GM12878 (cell line): Measurements from ENCODE around the gene TRANK1. TPM values are rescaled to one million over a fixed set of nuclear protein-coding genes. Genes with fewer than 3 reads are reported as not detected.
"Not testable (repeated sequence)": the region's sequence is repeated elsewhere in the genome, so short reads cannot be mapped to it uniquely, and the experiment has no call there.

ENCODE experiments used
- ATAC-seq: fragments of 200-7000 bp; cut with Tn5 transposase; 3 replicates; pipeline ENCODE4 v1.9.1; 2020; ENCODE audit warnings: mild to moderate bottlenecking, moderate library complexity
- BruUV-seq: library from RNA; stranded (reverse); fragments of 400-500 nt; replicated peaks from 2 replicates; lab custom pipeline; 2021; lab: Mats Ljungman, UMichigan
- CTCF ChIA-PET: fragments of 300-600 bp; sonication (Branson Sonifier 250); formaldehyde crosslinking; extraction: SDS; loops from one replicate; lab custom pipeline; 2021; ENCODE audit warnings: inconsistent platforms; lab: Yijun Ruan, JAX
- POLR2A ChIA-PET: fragments of 350-600 bp; formaldehyde crosslinking; extraction: SDS; loops from one replicate; lab custom pipeline; 2021; ENCODE audit warnings: inconsistent platforms; lab: Charles Lee
- RAD21 ChIA-PET: fragments of 300-600 bp; sonication (Branson Sonifier 250); formaldehyde crosslinking; loops from one replicate; lab custom pipeline; 2023; ENCODE audit warnings: antibody characterized with exemption; ENCODE audit not compliant: unreplicated experiment; lab: Charles Lee
- SMC1A ChIA-PET: fragments of 300-600 bp; sonication (Branson Sonifier 250); formaldehyde crosslinking; loops from one replicate; lab custom pipeline; 2023; ENCODE audit not compliant: unreplicated experiment, uncharacterized antibody; lab: Charles Lee
- DNase-seq: peaks from one replicate; pipeline ENCODE4 v3.0.0-alpha.2; 2011; ENCODE audit warnings: low read depth, low spot score
- FAIRE-seq: peaks from 3 replicates; lab custom pipeline; 2011; peaks lifted over from hg19 to GRCh38; lab: Jason Lieb, UNC
- H2AFZ ChIP-seq: 2 replicates; pipeline ENCODE4 v1.6.0; 2011; ENCODE audit warnings: low read depth, low read length, control low read depth; ENCODE audit not compliant: control insufficient read depth
- H3K27ac ChIP-seq: 2 replicates; pipeline ENCODE4 v1.5.1; 2011; ENCODE audit warnings: control low read depth; ENCODE audit not compliant: control insufficient read depth, insufficient read depth
- H3K27me3 ChIP-seq, 2 experiments: replicated peaks in 1 of 2; 2 replicates each; pipeline versions ENCODE4 v1.6.0 to v1.6.1; 2011; ENCODE audit warnings: low read length in 1 of 2; ENCODE audit not compliant: control insufficient read depth in 2 of 2, insufficient read depth in 2 of 2
- H3K36me3 ChIP-seq, 2 experiments: 2 replicates each; pipeline ENCODE4 v1.5.1; 2011; ENCODE audit warnings: low read length in 1 of 2; ENCODE audit not compliant: control insufficient read depth in 2 of 2, insufficient read depth in 2 of 2
- H3K4me1 ChIP-seq: 2 replicates; pipeline ENCODE4 v1.6.1; 2011; ENCODE audit warnings: mild to moderate bottlenecking, low read length, moderate library complexity, mixed read lengths; ENCODE audit not compliant: control insufficient read depth, insufficient read depth
- H3K4me2 ChIP-seq: 2 replicates; pipeline ENCODE4 v1.6.0; 2011; ENCODE audit warnings: control low read depth; ENCODE audit not compliant: control insufficient read depth, insufficient read depth
- H3K4me3 ChIP-seq: fragments of 200-600 bp; sonication (generic); 2 replicates; pipeline ENCODE4 v1.5.1; 2016
- H3K79me2 ChIP-seq: 2 replicates; pipeline ENCODE4 v1.6.0; 2011; ENCODE audit warnings: low read length; ENCODE audit not compliant: control insufficient read depth, insufficient read depth
- H3K9ac ChIP-seq: 2 replicates; pipeline ENCODE4 v1.8.0; 2011; ENCODE audit warnings: low read length, control low read depth, mixed read lengths; ENCODE audit not compliant: control insufficient read depth, insufficient read depth
- H3K9me3 ChIP-seq: replicated peaks from 3 replicates; pipeline ENCODE4 v1.5.1; 2011; ENCODE audit warnings: mild to moderate bottlenecking, low read length; ENCODE audit not compliant: control insufficient read depth, insufficient read depth
- H4K20me1 ChIP-seq: 2 replicates; pipeline ENCODE4 v1.6.0; 2011; ENCODE audit not compliant: control insufficient read depth, insufficient read depth
- POLR2AphosphoS2 ChIP-seq: IDR thresholded peaks from 2 replicates; pipeline ENCODE4 v1.6.1; 2011; ENCODE audit warnings: low read depth, mild to moderate bottlenecking, low read length, improper control_type of control experiment, moderate library complexity
- ZNF24 ChIP-seq: fragments of 450-650 bp; IDR thresholded peaks from 2 replicates; pipeline ENCODE4 v1.6.1; 2017; ENCODE audit warnings: antibody characterized with exemption, mild to moderate bottlenecking
- WGBS: methylation state at CpG from one replicate; pipeline ENCODE4 v1.1.6; 2016; ENCODE audit warnings: low lambda C conversion rate; ENCODE audit not compliant: insufficient replicate concordance, insufficient coverage; ENCODE audit errors: missing lambda C conversion rate; 5-methylcytosine and 5-hydroxymethylcytosine counted together
- in situ Hi-C: fragments of 300-500 bp; cut with MboI; formaldehyde crosslinking; loops from 9 replicates; pipeline ENCODE4 v1.14.3; 2018; ENCODE audit warnings: mixed read lengths
- intact Hi-C: fragments of 100-400 bp; cut with micrococcal nuclease; formaldehyde crosslinking; loops from one replicate; pipeline ENCODE4 v1.14.2; 2022; ENCODE audit not compliant: unreplicated experiment
- polyA plus RNA-seq, 11 experiments: library from polyadenylated mRNA; depleted of rRNA in 4 of 11; unstranded in 6 of 11; stranded (reverse) in 5 of 11; fragments of >200 nt; fragmentation: Nextera tagmentation in 4 of 11; fragmentation: Illumina TruSeq in 1 of 11; extraction: Ambion mirVana in 4 of 11; extraction: Trizol in 1 of 11; gene quantifications; 1 replicate in 1 of 11; 2 replicates in 10 of 11; pipeline versions ENCODE4 v1.2.1 to v1.2.3, GENCODE V29; 2011 to 2016; ENCODE audit warnings: inconsistent platforms in 2 of 11, missing spikeins in 2 of 11, low read depth in 1 of 11
- total RNA-seq, 4 experiments: library from RNA; depleted of rRNA in 3 of 4; stranded (reverse); fragments of >200 nt in 3 of 4; fragmentation: Illumina TruSeq in 1 of 4; extraction: Trizol in 1 of 4; gene quantifications; 2 replicates each; pipeline versions ENCODE4 v1.2.1 to v1.2.3, GENCODE V29; 2013 to 2021
- TF ChIP-seq, protein P1 (sequence below): fragments of 150-350 bp; IDR thresholded peaks from 2 replicates; pipeline ENCODE4 v1.6.1; 2014; ENCODE audit warnings: mild to moderate bottlenecking, low read depth, low read length

Gene TRANK1
- total and polyA plus RNA-seq, 10 of the 15 experiments (the other 5 are each of a cell fraction or from before 2014, with no cell fraction given) = 0.46 to 8.8 (median 1.1) TPM

GRCh38 chr3:36881735-36882134 is 63.1 kb downstream of the TRANK1 start:
- Histone ChIP-seq H4K20me1 (no peaks in the 10 kb centered on the region), H3K27ac (no peak overlapping the region), H2AFZ (no peak overlapping the region), H3K4me3 (no peak overlapping the region), H3K36me3 (no peaks in the 10 kb centered on the region), H3K79me2 (no peaks in the 10 kb centered on the region), H3K4me2 (no peak overlapping the region), H3K27me3 (no peaks in the 10 kb centered on the region), H3K9ac (no peak overlapping the region), H3K4me1 (peaks cover 4% of the 10 kb centered on the region), H3K9me3 (no peaks in the 10 kb centered on the region)
- ATAC-seq (no peak), FAIRE-seq (no peak), DNase-seq (no peak)
- in situ Hi-C loops (no loop called here), intact Hi-C loops (no loop called here)
- TF ChIP-seq ZNF24 = peak; percentile 64; the same call in 1 of the 2 replicates
- TF ChIP-seq POLR2AphosphoS2 = no peak
- POLR2A ChIA-PET = interaction anchor here (1.1 kb wide), 1 partner anchor 10 kb away, joined by 3 read pairs; no protein-coding TSS in a partner anchor
- BruUV-seq = no TSS peak
- 97% methylated on average over 4 of the region's 4 CpGs for WGBS
- SMC1A ChIA-PET = no interaction called here
- CTCF ChIA-PET = no interaction called here
- RAD21 ChIA-PET = no interaction called here

- 100% methylated on average over 1 of the region's 1 CpG for WGBS
These were observed 65.0 kb downstream of the TRANK1 start for GRCh38 chr3:36879842-36880241.

More at GRCh38 chr3:36879842-36880241, 65.0 kb downstream of the TRANK1 start:
- RAD21 ChIA-PET = not testable (repeated sequence)
- TF ChIP-seq, protein P1, sequence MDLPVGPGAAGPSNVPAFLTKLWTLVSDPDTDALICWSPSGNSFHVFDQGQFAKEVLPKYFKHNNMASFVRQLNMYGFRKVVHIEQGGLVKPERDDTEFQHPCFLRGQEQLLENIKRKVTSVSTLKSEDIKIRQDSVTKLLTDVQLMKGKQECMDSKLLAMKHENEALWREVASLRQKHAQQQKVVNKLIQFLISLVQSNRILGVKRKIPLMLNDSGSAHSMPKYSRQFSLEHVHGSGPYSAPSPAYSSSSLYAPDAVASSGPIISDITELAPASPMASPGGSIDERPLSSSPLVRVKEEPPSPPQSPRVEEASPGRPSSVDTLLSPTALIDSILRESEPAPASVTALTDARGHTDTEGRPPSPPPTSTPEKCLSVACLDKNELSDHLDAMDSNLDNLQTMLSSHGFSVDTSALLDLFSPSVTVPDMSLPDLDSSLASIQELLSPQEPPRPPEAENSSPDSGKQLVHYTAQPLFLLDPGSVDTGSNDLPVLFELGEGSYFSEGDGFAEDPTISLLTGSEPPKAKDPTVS = peak; percentile 47; the same call in 1 of the 2 replicates
- TF ChIP-seq, all 136 proteins: peak for 1; not testable (repeated sequence) for 135
- SMC1A ChIA-PET, H2AFZ ChIP-seq, CTCF ChIA-PET, H3K36me3 ChIP-seq, FAIRE-seq, H3K4me3 ChIP-seq, H4K20me1 ChIP-seq, H3K9ac ChIP-seq, H3K9me3 ChIP-seq, BruUV-seq, DNase-seq, H3K27ac ChIP-seq, H3K4me2 ChIP-seq, in situ Hi-C loops, POLR2A ChIA-PET, intact Hi-C loops, H3K79me2 ChIP-seq, H3K27me3 ChIP-seq, ATAC-seq: not testable (repeated sequence)
- H3K4me1 ChIP-seq = peaks cover 11% of the 10 kb centered on the region
